WTC11 (cell line): ENCODE measurements around the gene FNDC3B. TPM values are rescaled to one million over a fixed set of nuclear protein-coding genes. Genes with fewer than 3 reads are reported as not detected.

Experiments
- ATAC-seq: fragments of 200-7000 bp; cut with Tn5 transposase; 2 replicates; pipeline ENCODE4 v1.10.0; 2021; ENCODE audit warnings: mild to moderate bottlenecking, moderate library complexity
- CTCF ChIA-PET: fragments of 300-600 bp; sonication (Branson Sonifier 250); formaldehyde crosslinking; loops from one replicate; lab custom pipeline; 2021; ENCODE audit warnings: antibody characterized with exemption; lab: Charles Lee
- POLR2A ChIA-PET: fragments of 350-600 bp; sonication (Branson Sonifier 250); formaldehyde crosslinking; loops from one replicate; lab custom pipeline; 2021; ENCODE audit warnings: antibody characterized with exemption; lab: Charles Lee
- DNase-seq: peaks from one replicate; pipeline ENCODE4 v3.0.0; 2021; ENCODE audit warnings: low spot score
- H3K27ac Mint-ChIP-seq: 2 replicates; pipeline ENCODE4 v1.8.0; 2021; ENCODE audit warnings: mixed read lengths
- H3K27me3 Mint-ChIP-seq: 2 replicates; pipeline ENCODE4 v1.8.0; 2021; ENCODE audit warnings: low read depth, mild to moderate bottlenecking, moderate library complexity, mixed read lengths
- H3K36me3 Mint-ChIP-seq: 2 replicates; pipeline ENCODE4 v1.8.0; 2021; ENCODE audit warnings: mixed read lengths
- H3K4me1 Mint-ChIP-seq: 2 replicates; pipeline ENCODE4 v1.8.0; 2022; ENCODE audit warnings: mixed read lengths
- H3K4me3 Mint-ChIP-seq: 2 replicates; pipeline ENCODE4 v1.8.0; 2021; ENCODE audit warnings: mild to moderate bottlenecking, moderate library complexity, mixed read lengths
- H3K9me3 Mint-ChIP-seq: 2 replicates; pipeline ENCODE4 v1.8.0; 2021; ENCODE audit warnings: mixed read lengths
- ATF2 ChIP-seq: sonication (generic); formaldehyde crosslinking; IDR thresholded peaks from 2 replicates; pipeline ENCODE4 v1.8.1; 2022; ENCODE audit warnings: low read depth, missing genetic modification reagents, borderline replicate concordance
- CREB1 ChIP-seq: sonication (generic); formaldehyde crosslinking; IDR thresholded peaks from 2 replicates; pipeline ENCODE4 v1.8.0; 2023; ENCODE audit warnings: mild to moderate bottlenecking, missing genetic modification reagents
- ETV6 ChIP-seq: sonication (generic); formaldehyde crosslinking; IDR thresholded peaks from 2 replicates; pipeline ENCODE4 v1.8.1; 2022; ENCODE audit warnings: mild to moderate bottlenecking, missing genetic modification reagents
- GTF2I ChIP-seq: fragments of 250-450 bp; sonication (Bioruptor Pico); conservative IDR thresholded peaks from 2 replicates; pipeline ENCODE4 v1.4.0; 2021; ENCODE audit warnings: mild to moderate bottlenecking
- IRF2 ChIP-seq: sonication (generic); formaldehyde crosslinking; IDR thresholded peaks from 2 replicates; pipeline ENCODE4 v1.8.0; 2022; ENCODE audit warnings: low read depth, missing genetic modification reagents, borderline replicate concordance
- JUN ChIP-seq: sonication (generic); formaldehyde crosslinking; IDR thresholded peaks from 2 replicates; pipeline ENCODE4 v1.8.0; 2023; ENCODE audit warnings: mild to moderate bottlenecking, missing genetic modification reagents
- KAT7 ChIP-seq: sonication (generic); formaldehyde crosslinking; IDR thresholded peaks from 2 replicates; pipeline ENCODE4 v1.8.1; 2023; ENCODE audit warnings: missing genetic modification reagents, mild to moderate bottlenecking, borderline replicate concordance
- MAX ChIP-seq: sonication (generic); formaldehyde crosslinking; IDR thresholded peaks from 2 replicates; pipeline ENCODE4 v1.8.0; 2022; ENCODE audit warnings: mild to moderate bottlenecking, missing genetic modification reagents
- MYBL2 ChIP-seq: sonication (generic); formaldehyde crosslinking; IDR thresholded peaks from 2 replicates; pipeline ENCODE4 v1.8.1; 2023; ENCODE audit warnings: mild to moderate bottlenecking, moderate library complexity, missing genetic modification reagents
- NR3C1 ChIP-seq: sonication (generic); formaldehyde crosslinking; conservative IDR thresholded peaks from 2 replicates; pipeline ENCODE4 v1.8.1; 2023; ENCODE audit warnings: low read depth, mild to moderate bottlenecking, missing genetic modification reagents
- RELA ChIP-seq: sonication (generic); formaldehyde crosslinking; IDR thresholded peaks from 2 replicates; pipeline ENCODE4 v1.8.1; 2022; ENCODE audit warnings: missing genetic modification reagents, mild to moderate bottlenecking, borderline replicate concordance
- SMAD3 ChIP-seq: sonication (generic); formaldehyde crosslinking; IDR thresholded peaks from 2 replicates; pipeline ENCODE4 v1.8.0; 2022; ENCODE audit warnings: missing genetic modification reagents, mild to moderate bottlenecking, borderline replicate concordance
- SP1 ChIP-seq: sonication (generic); formaldehyde crosslinking; conservative IDR thresholded peaks from 2 replicates; pipeline ENCODE4 v1.8.1; 2022; ENCODE audit warnings: missing genetic modification reagents
- TCF7 ChIP-seq: sonication (generic); formaldehyde crosslinking; IDR thresholded peaks from 2 replicates; pipeline ENCODE4 v1.8.0; 2022; ENCODE audit warnings: mild to moderate bottlenecking, low read depth, missing genetic modification reagents, moderate library complexity
- ZNF263 ChIP-seq: sonication (generic); formaldehyde crosslinking; IDR thresholded peaks from 2 replicates; pipeline ENCODE4 v1.8.1; 2022; ENCODE audit warnings: low read depth, mild to moderate bottlenecking, moderate library complexity, missing genetic modification reagents
- ZNF396 ChIP-seq: fragments of 250-450 bp; sonication (Bioruptor Pico); IDR thresholded peaks from 2 replicates; pipeline ENCODE4 v1.8.0; 2021; ENCODE audit warnings: mild to moderate bottlenecking, moderate library complexity, borderline replicate concordance
- ZNF416 ChIP-seq: fragments of 250-450 bp; sonication (Bioruptor Pico); IDR thresholded peaks from 2 replicates; pipeline ENCODE4 v1.9.0; 2021; ENCODE audit warnings: mild to moderate bottlenecking, inconsistent platforms
- total RNA-seq: library from RNA; stranded (reverse); gene quantifications from 3 replicates; pipeline ENCODE4 v1.2.3, GENCODE V29; 2021
- TF ChIP-seq, protein P1 (sequence below): sonication (generic); formaldehyde crosslinking; IDR thresholded peaks from 2 replicates; pipeline ENCODE4 v1.8.1; 2022; ENCODE audit warnings: missing genetic modification reagents, borderline replicate concordance
- TF ChIP-seq, protein P2 (sequence below): sonication (generic); formaldehyde crosslinking; conservative IDR thresholded peaks from 2 replicates; pipeline ENCODE4 v1.8.1; 2022; ENCODE audit warnings: mild to moderate bottlenecking, missing genetic modification reagents
- TF ChIP-seq, protein P3 (sequence below): sonication (generic); formaldehyde crosslinking; IDR thresholded peaks from 2 replicates; pipeline ENCODE4 v1.8.1; 2023; ENCODE audit warnings: mild to moderate bottlenecking, missing genetic modification reagents, borderline replicate concordance
- TF ChIP-seq, protein P4 (sequence below): sonication (generic); formaldehyde crosslinking; IDR thresholded peaks from 2 replicates; pipeline ENCODE4 v1.8.1; 2023; ENCODE audit warnings: mild to moderate bottlenecking, missing genetic modification reagents, moderate library complexity
- TF ChIP-seq, protein P5 (sequence below): sonication (generic); formaldehyde crosslinking; IDR thresholded peaks from 2 replicates; pipeline ENCODE4 v1.8.0; 2023; ENCODE audit warnings: missing genetic modification reagents

The FNDC3B gene
- total RNA-seq, 1 experiment from 2014 or later, result 42.8 TPM

DNA sequence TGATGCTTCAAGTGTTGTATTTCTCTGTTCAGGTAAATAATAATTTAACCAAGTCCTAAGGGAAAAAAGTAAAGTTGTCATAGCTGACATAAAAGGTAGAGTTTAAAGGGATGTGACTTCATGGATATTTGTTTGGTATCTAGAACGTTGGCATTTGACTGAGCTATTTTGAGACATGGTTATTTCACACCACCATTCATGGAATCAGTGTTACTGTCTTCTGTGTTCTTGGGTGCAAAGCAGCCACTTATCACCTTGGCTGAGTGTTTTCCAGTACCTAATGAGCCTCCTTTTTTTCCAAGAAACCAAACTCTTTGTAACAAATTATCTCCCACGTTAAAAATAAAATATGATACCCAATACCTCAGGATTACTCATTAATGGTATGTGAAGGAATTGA is 253.0 kb downstream of the FNDC3B start:
- no peak for TF ChIP-seq NR3C1 (CRISPR knock-in tag)
- TF ChIP-seq CREB1 (CRISPR knock-in tag), result no peak
- TF ChIP-seq, protein P1, sequence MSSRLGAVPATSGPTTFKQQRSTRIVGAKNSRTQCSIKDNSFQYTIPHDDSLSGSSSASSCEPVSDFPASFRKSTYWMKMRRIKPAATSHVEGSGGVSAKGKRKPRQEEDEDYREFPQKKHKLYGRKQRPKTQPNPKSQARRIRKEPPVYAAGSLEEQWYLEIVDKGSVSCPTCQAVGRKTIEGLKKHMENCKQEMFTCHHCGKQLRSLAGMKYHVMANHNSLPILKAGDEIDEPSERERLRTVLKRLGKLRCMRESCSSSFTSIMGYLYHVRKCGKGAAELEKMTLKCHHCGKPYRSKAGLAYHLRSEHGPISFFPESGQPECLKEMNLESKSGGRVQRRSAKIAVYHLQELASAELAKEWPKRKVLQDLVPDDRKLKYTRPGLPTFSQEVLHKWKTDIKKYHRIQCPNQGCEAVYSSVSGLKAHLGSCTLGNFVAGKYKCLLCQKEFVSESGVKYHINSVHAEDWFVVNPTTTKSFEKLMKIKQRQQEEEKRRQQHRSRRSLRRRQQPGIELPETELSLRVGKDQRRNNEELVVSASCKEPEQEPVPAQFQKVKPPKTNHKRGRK (CRISPR knock-in tag), result no peak
- no peak for TF ChIP-seq ZNF416 (CRISPR knock-in tag)
- no peak for TF ChIP-seq MAX
- no peak for TF ChIP-seq ZNF396 (CRISPR knock-in tag)
- no peak for TF ChIP-seq KAT7 (CRISPR knock-in tag)
- TF ChIP-seq, protein P2, sequence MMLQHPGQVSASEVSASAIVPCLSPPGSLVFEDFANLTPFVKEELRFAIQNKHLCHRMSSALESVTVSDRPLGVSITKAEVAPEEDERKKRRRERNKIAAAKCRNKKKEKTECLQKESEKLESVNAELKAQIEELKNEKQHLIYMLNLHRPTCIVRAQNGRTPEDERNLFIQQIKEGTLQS (CRISPR knock-in tag), result no peak
- CTCF ChIA-PET, result no interaction called here
- POLR2A ChIA-PET, result no interaction called here
- peaks cover 21% of the 10 kb centered on the region for H3K4me1 Mint-ChIP-seq
- no peak for ATAC-seq
- no peaks in the 10 kb centered on the region for H3K9me3 Mint-ChIP-seq
- no peaks in the 10 kb centered on the region for H3K27me3 Mint-ChIP-seq
- H3K4me3 Mint-ChIP-seq, result no peak overlapping the region
- no peak overlapping the region for H3K27ac Mint-ChIP-seq
- H3K36me3 Mint-ChIP-seq, result peaks cover 39% of the 10 kb centered on the region
- no peak for DNase-seq

- POLR2A ChIA-PET, result no interaction called here
- DNase-seq, result no peak
- Mint-ChIP-seq H3K27me3 (no peaks in the 10 kb centered on the region), H3K27ac (no peak overlapping the region), H3K4me3 (no peak overlapping the region), H3K9me3 (no peaks in the 10 kb centered on the region), H3K36me3 (peaks cover 40% of the 10 kb centered on the region)
- CTCF ChIA-PET, result no interaction called here
- ATAC-seq, result no peak
- TF ChIP-seq, protein P3, sequence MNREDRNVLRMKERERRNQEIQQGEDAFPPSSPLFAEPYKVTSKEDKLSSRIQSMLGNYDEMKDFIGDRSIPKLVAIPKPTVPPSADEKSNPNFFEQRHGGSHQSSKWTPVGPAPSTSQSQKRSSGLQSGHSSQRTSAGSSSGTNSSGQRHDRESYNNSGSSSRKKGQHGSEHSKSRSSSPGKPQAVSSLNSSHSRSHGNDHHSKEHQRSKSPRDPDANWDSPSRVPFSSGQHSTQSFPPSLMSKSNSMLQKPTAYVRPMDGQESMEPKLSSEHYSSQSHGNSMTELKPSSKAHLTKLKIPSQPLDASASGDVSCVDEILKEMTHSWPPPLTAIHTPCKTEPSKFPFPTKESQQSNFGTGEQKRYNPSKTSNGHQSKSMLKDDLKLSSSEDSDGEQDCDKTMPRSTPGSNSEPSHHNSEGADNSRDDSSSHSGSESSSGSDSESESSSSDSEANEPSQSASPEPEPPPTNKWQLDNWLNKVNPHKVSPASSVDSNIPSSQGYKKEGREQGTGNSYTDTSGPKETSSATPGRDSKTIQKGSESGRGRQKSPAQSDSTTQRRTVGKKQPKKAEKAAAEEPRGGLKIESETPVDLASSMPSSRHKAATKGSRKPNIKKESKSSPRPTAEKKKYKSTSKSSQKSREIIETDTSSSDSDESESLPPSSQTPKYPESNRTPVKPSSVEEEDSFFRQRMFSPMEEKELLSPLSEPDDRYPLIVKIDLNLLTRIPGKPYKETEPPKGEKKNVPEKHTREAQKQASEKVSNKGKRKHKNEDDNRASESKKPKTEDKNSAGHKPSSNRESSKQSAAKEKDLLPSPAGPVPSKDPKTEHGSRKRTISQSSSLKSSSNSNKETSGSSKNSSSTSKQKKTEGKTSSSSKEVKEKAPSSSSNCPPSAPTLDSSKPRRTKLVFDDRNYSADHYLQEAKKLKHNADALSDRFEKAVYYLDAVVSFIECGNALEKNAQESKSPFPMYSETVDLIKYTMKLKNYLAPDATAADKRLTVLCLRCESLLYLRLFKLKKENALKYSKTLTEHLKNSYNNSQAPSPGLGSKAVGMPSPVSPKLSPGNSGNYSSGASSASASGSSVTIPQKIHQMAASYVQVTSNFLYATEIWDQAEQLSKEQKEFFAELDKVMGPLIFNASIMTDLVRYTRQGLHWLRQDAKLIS (CRISPR knock-in tag), result no peak
- TF ChIP-seq ATF2 (CRISPR knock-in tag) (no peak), IRF2 (no peak), GTF2I (CRISPR knock-in tag) (no peak), MYBL2 (no peak), RELA (CRISPR knock-in tag) (no peak), ZNF263 (no peak), SP1 (no peak), SMAD3 (CRISPR knock-in tag) (no peak), TCF7 (CRISPR knock-in tag) (no peak), JUN (CRISPR knock-in tag) (no peak), ETV6 (CRISPR knock-in tag) (no peak)
- TF ChIP-seq, protein P4, sequence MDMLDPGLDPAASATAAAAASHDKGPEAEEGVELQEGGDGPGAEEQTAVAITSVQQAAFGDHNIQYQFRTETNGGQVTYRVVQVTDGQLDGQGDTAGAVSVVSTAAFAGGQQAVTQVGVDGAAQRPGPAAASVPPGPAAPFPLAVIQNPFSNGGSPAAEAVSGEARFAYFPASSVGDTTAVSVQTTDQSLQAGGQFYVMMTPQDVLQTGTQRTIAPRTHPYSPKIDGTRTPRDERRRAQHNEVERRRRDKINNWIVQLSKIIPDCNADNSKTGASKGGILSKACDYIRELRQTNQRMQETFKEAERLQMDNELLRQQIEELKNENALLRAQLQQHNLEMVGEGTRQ (CRISPR knock-in tag), result no peak
- TF ChIP-seq, protein P5, sequence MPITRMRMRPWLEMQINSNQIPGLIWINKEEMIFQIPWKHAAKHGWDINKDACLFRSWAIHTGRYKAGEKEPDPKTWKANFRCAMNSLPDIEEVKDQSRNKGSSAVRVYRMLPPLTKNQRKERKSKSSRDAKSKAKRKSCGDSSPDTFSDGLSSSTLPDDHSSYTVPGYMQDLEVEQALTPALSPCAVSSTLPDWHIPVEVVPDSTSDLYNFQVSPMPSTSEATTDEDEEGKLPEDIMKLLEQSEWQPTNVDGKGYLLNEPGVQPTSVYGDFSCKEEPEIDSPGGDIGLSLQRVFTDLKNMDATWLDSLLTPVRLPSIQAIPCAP (CRISPR knock-in tag), result no peak
- TF ChIP-seq, all 79 proteins: peak for 0
- H3K4me1 Mint-ChIP-seq, result peaks cover 21% of the 10 kb centered on the region
These were observed 253.7 kb downstream of the FNDC3B start for GRCh38 chr3:172293093-172293492.
